COLO829 (cell line): Measurements from ENCODE around the gene MBTPS1.

Source experiments
- DNase-seq: peaks from one replicate; pipeline ENCODE4 v3.0.0; 2012; ENCODE audit warnings: low spot score

MBTPS1 gene

GRCh38 chr16:84052071-84052622 is 64.6 kb downstream of the MBTPS1 start:
- no peak for DNase-seq

- no peak for DNase-seq
Measured at GRCh38 chr16:84050316-84050715, 66.4 kb downstream of the MBTPS1 start.

- no peak for DNase-seq
Measured at GRCh38 chr16:84049403-84050060, 67.2 kb downstream of the MBTPS1 start.

- no peak for DNase-seq
Measured at GRCh38 chr16:84048871-84049270, 67.9 kb downstream of the MBTPS1 start.

- DNase-seq, result no peak
Measured at GRCh38 chr16:84048270-84048669, 68.5 kb downstream of the MBTPS1 start.

- no peak for DNase-seq
Measured at GRCh38 chr16:84047626-84048025, 69.1 kb downstream of the MBTPS1 start.

- DNase-seq, result no peak
Measured at GRCh38 chr16:84047206-84047605, 69.5 kb downstream of the MBTPS1 start.

- no peak for DNase-seq
Measured at GRCh38 chr16:84045818-84046470, 70.8 kb downstream of the MBTPS1 start.

GRCh38 chr16:84045001-84045817 is 71.5 kb downstream of the MBTPS1 start:
- DNase-seq, result no peak

- no peak for DNase-seq
Measured at GRCh38 chr16:84044118-84044488, 72.6 kb downstream of the MBTPS1 start.

- DNase-seq, result no peak
Measured at GRCh38 chr16:84043486-84044117, 73.1 kb downstream of the MBTPS1 start.

- DNase-seq, result no peak
Measured at GRCh38 chr16:84042879-84043485, 73.8 kb downstream of the MBTPS1 start.

- DNase-seq, result no peak
Measured at GRCh38 chr16:84042308-84042878, 74.3 kb downstream of the MBTPS1 start, which contains the start of gene SLC38A8. SLC38A8 (minus strand) TSS chr16:84042795; CDS start chr16:84042157, 638 bp downstream.

- DNase-seq, result no peak
Measured at GRCh38 chr16:84041881-84042280, 74.9 kb downstream of the MBTPS1 start.

GRCh38 chr16:84040823-84041820 is 75.6 kb downstream of the MBTPS1 start:
- DNase-seq, result peak; percentile 60

- no peak for DNase-seq
Measured at GRCh38 chr16:84040226-84040822, 76.4 kb downstream of the MBTPS1 start.

GRCh38 chr16:84039696-84040095 is 77.0 kb downstream of the MBTPS1 start:
- no peak for DNase-seq

- DNase-seq, result no peak
Measured at GRCh38 chr16:84038469-84038868, 78.3 kb downstream of the MBTPS1 start.

GRCh38 chr16:84036982-84037425 is 79.7 kb downstream of the MBTPS1 start:
- DNase-seq, result no peak

GRCh38 chr16:84036131-84036530 is 80.6 kb downstream of the MBTPS1 start:
- no peak for DNase-seq
